ENCODE data around the gene MYLK2.

The MYLK2 gene

DNA sequence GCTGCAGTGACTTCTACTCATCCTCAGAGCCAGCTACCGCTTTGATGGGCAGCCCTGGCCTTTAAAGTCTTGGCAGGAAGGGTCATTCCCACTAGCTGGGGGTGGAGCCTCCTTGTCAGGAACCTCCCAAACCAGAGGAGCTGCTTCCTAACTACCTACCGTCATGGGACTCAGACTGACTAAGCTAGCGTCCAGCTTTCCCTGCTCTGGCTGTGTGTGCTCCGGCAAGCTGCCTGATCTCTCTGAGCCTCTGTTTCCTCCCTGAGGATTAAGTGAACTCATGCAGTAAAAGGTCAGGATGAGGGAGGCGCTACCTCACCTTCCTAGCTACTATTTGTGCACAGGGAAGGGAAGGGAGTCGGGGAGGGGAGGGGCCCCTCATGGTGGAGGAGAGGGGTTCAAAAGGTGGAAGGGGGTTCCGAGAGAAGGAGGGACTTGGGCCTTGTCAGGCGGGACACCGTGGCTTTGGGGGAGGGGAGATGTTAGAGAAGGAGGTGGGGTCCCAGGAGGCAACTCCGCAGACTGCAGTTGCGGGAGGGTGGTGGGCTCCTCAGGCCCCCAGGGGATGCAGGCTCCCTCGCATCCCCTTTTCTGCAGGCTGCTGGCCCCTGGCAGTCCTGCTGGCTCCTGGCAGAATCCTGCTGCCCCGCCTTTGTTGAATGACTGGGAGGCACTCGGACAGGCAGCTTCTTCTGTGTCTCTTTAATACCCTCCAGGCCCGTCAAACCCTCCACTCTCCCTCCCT is 41.4 kb downstream of the MYLK2 start:
- DNase-seq (ENCODE audit: extremely low read depth, insufficient read length): no peak
- Histone ChIP-seq H3K36me3 (ENCODE audit: control insufficient read depth, insufficient read depth, low read length) (no peaks in the 10 kb centered on the region), H3K27me3 (replicated peaks; ENCODE audit: control insufficient read depth, insufficient read depth, low read length) (no peaks in the 10 kb centered on the region; the same call in 1 of the 2 replicates), H3K4me3 (replicated peaks; ENCODE audit: low read depth, low read length) (no peak overlapping the region; the same call in 1 of the 2 replicates)
- TF ChIP-seq, protein P1, sequence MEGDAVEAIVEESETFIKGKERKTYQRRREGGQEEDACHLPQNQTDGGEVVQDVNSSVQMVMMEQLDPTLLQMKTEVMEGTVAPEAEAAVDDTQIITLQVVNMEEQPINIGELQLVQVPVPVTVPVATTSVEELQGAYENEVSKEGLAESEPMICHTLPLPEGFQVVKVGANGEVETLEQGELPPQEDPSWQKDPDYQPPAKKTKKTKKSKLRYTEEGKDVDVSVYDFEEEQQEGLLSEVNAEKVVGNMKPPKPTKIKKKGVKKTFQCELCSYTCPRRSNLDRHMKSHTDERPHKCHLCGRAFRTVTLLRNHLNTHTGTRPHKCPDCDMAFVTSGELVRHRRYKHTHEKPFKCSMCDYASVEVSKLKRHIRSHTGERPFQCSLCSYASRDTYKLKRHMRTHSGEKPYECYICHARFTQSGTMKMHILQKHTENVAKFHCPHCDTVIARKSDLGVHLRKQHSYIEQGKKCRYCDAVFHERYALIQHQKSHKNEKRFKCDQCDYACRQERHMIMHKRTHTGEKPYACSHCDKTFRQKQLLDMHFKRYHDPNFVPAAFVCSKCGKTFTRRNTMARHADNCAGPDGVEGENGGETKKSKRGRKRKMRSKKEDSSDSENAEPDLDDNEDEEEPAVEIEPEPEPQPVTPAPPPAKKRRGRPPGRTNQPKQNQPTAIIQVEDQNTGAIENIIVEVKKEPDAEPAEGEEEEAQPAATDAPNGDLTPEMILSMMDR (IDR thresholded peaks at IDR 0.05; ENCODE audit: insufficient read depth, low read length, poor library complexity, severe bottlenecking): no peak

DNA sequence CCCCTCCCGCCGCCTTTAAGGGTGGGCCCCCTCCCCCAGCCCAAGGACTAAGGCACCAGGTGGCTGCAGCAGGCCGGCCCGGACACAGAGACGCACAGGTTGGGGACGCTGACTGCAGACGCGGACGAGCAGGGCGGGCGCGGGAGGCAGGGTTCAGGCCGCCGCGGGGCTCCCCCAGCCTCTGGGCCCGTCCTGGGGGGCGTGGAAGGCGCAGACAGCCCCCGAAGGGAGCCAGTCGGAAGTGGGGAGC is 41.9 kb downstream of the MYLK2 start:
- TF ChIP-seq, protein P1 (IDR thresholded peaks at IDR 0.05; ENCODE audit: insufficient read depth, low read length, poor library complexity, severe bottlenecking): no peak
- Histone ChIP-seq H3K27me3 (replicated peaks; ENCODE audit: control insufficient read depth, insufficient read depth, low read length) (no peaks in the 10 kb centered on the region; the same call in 1 of the 2 replicates), H3K4me3 (replicated peaks; ENCODE audit: low read depth, low read length) (peak overlapping the region; percentile 61), H3K36me3 (ENCODE audit: control insufficient read depth, insufficient read depth, low read length) (no peaks in the 10 kb centered on the region)
- DNase-seq (ENCODE audit: extremely low read depth, insufficient read length): no peak

DNA sequence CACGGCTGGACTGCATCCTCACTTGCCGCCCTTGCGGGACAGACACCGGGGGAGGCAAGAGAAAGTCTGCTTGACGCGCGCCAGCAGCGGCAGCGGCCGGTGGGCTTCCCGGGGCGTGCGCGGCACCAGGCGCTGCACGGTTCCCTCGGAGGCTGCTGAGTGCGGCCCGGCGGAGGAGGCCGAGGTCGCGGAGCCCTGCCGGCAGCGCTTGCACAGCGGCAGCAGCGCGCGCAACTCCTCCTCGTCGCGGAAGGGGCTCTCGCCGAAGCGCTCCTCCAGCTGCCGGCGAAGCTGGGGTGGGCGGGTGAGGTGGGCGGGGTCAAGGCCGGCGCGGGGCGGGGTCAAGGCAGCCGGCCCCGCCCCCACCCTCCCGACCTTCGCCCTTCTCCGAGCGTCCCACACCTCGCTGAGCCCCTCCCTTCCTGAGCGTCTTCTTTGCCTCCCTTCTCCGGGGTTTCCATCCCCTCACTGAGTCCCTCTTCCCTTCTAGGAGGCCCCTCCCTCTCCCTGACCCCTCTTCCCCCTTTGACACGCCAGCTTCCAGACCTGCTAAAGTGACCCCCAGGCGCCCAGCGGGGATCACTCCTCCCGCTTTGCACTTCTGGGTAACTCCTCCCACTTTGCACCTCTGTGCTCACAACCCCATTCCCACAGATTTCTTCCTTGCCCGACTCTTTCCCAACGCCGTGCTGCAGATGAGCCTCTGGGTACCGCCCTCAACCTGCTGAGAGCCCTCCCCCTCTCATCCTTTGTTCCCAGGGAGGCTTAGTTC is 42.4 kb downstream of the MYLK2 start:
- peak; percentile 83 for DNase-seq (ENCODE audit: extremely low read depth, insufficient read length)
- Histone ChIP-seq H3K4me3 (replicated peaks; ENCODE audit: low read depth, low read length) (peak overlapping the region; percentile 61), H3K36me3 (ENCODE audit: control insufficient read depth, insufficient read depth, low read length) (no peaks in the 10 kb centered on the region), H3K27me3 (replicated peaks; ENCODE audit: control insufficient read depth, insufficient read depth, low read length) (no peaks in the 10 kb centered on the region; the same call in 1 of the 2 replicates)
- TF ChIP-seq, protein P1 (IDR thresholded peaks at IDR 0.05; ENCODE audit: insufficient read depth, low read length, poor library complexity, severe bottlenecking): no peak

GRCh38 chr20:31862157-31862470 is 43.0 kb downstream of the MYLK2 start:
- H3K4me3 ChIP-seq (replicated peaks; ENCODE audit: low read depth, low read length): no peak overlapping the region
- H3K27me3 ChIP-seq (replicated peaks; ENCODE audit: control insufficient read depth, insufficient read depth, low read length): no peaks in the 10 kb centered on the region; the same call in 1 of the 2 replicates
- no peak for DNase-seq (ENCODE audit: extremely low read depth, insufficient read length)
- TF ChIP-seq, protein P1 (IDR thresholded peaks at IDR 0.05; ENCODE audit: insufficient read depth, low read length, poor library complexity, severe bottlenecking): no peak
- no peaks in the 10 kb centered on the region for H3K36me3 ChIP-seq (ENCODE audit: control insufficient read depth, insufficient read depth, low read length)

DNA sequence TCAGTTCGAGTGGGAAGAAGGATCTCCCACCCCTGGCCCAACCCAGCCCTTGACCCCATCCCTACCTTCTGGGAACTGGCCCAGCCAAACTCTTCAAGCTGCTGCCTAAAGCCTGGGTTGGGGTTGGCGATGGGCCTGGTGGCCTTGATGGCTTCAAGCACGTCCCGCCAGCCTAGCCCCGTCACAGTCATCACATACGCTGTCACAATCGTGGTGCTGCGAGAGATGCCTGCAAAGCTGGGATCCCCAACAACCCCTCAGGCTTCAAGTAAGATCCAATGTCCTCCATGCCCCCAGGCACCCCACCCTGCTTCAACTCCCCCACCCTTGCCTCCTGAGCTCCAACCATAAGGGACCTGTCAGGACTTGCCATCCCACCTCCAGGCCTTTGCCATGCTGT is 43.4 kb downstream of the MYLK2 start:
- no peak for DNase-seq (ENCODE audit: extremely low read depth, insufficient read length)
- H3K4me3 ChIP-seq (replicated peaks; ENCODE audit: low read depth, low read length): no peak overlapping the region
- H3K36me3 ChIP-seq (ENCODE audit: control insufficient read depth, insufficient read depth, low read length): no peaks in the 10 kb centered on the region
- H3K27me3 ChIP-seq (replicated peaks; ENCODE audit: control insufficient read depth, insufficient read depth, low read length): no peaks in the 10 kb centered on the region; the same call in 1 of the 2 replicates
- TF ChIP-seq, protein P1 (IDR thresholded peaks at IDR 0.05; ENCODE audit: insufficient read depth, low read length, poor library complexity, severe bottlenecking): no peak

All from GM06990 (cell line).